CD14-positive monocyte (primary cell): ENCODE results near the gene C1QTNF8. TPM values are rescaled to one million over a fixed set of nuclear protein-coding genes. Genes with fewer than 3 reads are reported as not detected.

Source experiments
- DNase-seq, 3 donors: peaks; one replicate each; pipeline ENCODE4 v3.0.0-alpha.2; 2011 to 2022
- H2AFZ ChIP-seq: 2 replicates; pipeline ENCODE4 v1.6.0; 2012; ENCODE audit warnings: mild to moderate bottlenecking, low read depth, low read length, inconsistent platforms; ENCODE audit not compliant: insufficient read depth, poor library complexity, severe bottlenecking
- H3K27ac ChIP-seq, 2 donors: 1 replicate in 1 of 2; 2 replicates in 1 of 2; pipeline ENCODE4 v1.5.1; 2012 to 2013; ENCODE audit warnings: low read length in 2 of 2, control low read depth in 1 of 2, inconsistent platforms in 1 of 2, low read depth in 1 of 2, mild to moderate bottlenecking in 1 of 2
- H3K27me3 ChIP-seq, 2 donors: one replicate each; pipeline versions ENCODE4 v1.6.0 to v1.6.1; 2011 to 2013; ENCODE audit warnings: low read length in 2 of 2; ENCODE audit not compliant: control insufficient read depth in 2 of 2, insufficient read depth in 2 of 2
- H3K36me3 ChIP-seq, 2 donors: replicated peaks in 1 of 2; 1 replicate in 1 of 2; 2 replicates in 1 of 2; pipeline versions ENCODE4 v1.5.1 to v1.6.1; 2012 to 2013; ENCODE audit warnings: low read length in 2 of 2, control low read depth in 1 of 2, inconsistent platforms in 1 of 2, mild to moderate bottlenecking in 1 of 2; ENCODE audit not compliant: insufficient read depth in 2 of 2, control insufficient read depth in 1 of 2
- H3K4me1 ChIP-seq, 2 donors: 1 replicate in 1 of 2; 2 replicates in 1 of 2; pipeline versions ENCODE4 v1.5.1 to v1.6.1; 2012 to 2013; ENCODE audit warnings: low read length in 2 of 2, control low read depth in 1 of 2, inconsistent platforms in 1 of 2, mild to moderate bottlenecking in 1 of 2, moderate library complexity in 1 of 2; ENCODE audit not compliant: insufficient read depth in 2 of 2, control insufficient read depth in 1 of 2
- H3K4me2 ChIP-seq: replicated peaks from 2 replicates; pipeline ENCODE3; 2012; ENCODE audit warnings: low read length, moderate library complexity, mild to moderate bottlenecking; ENCODE audit not compliant: poor library complexity, severe bottlenecking; ENCODE audit errors: extremely low read depth
- H3K4me3 ChIP-seq, 3 experiments: fragments of 200-600 bp in 1 of 3; sonication (generic) in 1 of 3; replicated peaks in 1 of 3; 1 replicate in 2 of 3; 2 replicates in 1 of 3; pipeline ENCODE4 v1.5.1; 2011 to 2013; ENCODE audit warnings: low read length in 3 of 3, mild to moderate bottlenecking in 3 of 3, control low read depth in 2 of 3, low read depth in 2 of 3, inconsistent platforms in 1 of 3, moderate library complexity in 1 of 3
- H3K79me2 ChIP-seq: 2 replicates; pipeline ENCODE4 v1.6.0; 2012; ENCODE audit warnings: mild to moderate bottlenecking, control low read depth, inconsistent platforms, low read length, moderate library complexity; ENCODE audit not compliant: insufficient read depth
- H3K9ac ChIP-seq: 2 replicates; pipeline ENCODE4 v1.6.0; 2017; ENCODE audit warnings: low read length, mild to moderate bottlenecking; ENCODE audit not compliant: insufficient read depth, poor library complexity, severe bottlenecking
- H3K9me3 ChIP-seq, 2 donors: replicated peaks in 1 of 2; 1 replicate in 1 of 2; 2 replicates in 1 of 2; pipeline versions ENCODE4 v1.5.1 to v1.6.1; 2012 to 2013; ENCODE audit warnings: low read length in 2 of 2, control low read depth in 1 of 2; ENCODE audit not compliant: control insufficient read depth in 1 of 2, insufficient read depth in 1 of 2
- H4K20me1 ChIP-seq: 2 replicates; pipeline ENCODE4 v1.6.0; 2012; ENCODE audit warnings: mild to moderate bottlenecking, low read length, control low read depth, moderate library complexity; ENCODE audit not compliant: insufficient read depth
- H3K27ac Mint-ChIP-seq, 7 donors: one replicate each; pipeline ENCODE4 v1.8.0; 2020; ENCODE audit warnings: mild to moderate bottlenecking in 7 of 7, mixed read lengths in 7 of 7, moderate library complexity in 6 of 7, inconsistent platforms in 2 of 7
- H3K27me3 Mint-ChIP-seq, 3 donors: one replicate each; pipeline ENCODE4 v1.8.0; 2021 to 2022; ENCODE audit warnings: low read depth in 3 of 3, mild to moderate bottlenecking in 3 of 3, mixed read lengths in 3 of 3, moderate library complexity in 3 of 3, inconsistent platforms in 1 of 3
- H3K36me3 Mint-ChIP-seq, 2 donors: one replicate each; pipeline ENCODE4 v1.8.0; 2020; ENCODE audit warnings: mixed read lengths in 2 of 2, inconsistent platforms in 1 of 2, mild to moderate bottlenecking in 1 of 2
- H3K4me1 Mint-ChIP-seq: one replicate; pipeline ENCODE4 v1.8.0; 2020; ENCODE audit warnings: mild to moderate bottlenecking, mixed read lengths
- H3K4me3 Mint-ChIP-seq, 2 donors: one replicate each; pipeline ENCODE4 v1.8.0; 2020; ENCODE audit warnings: mild to moderate bottlenecking in 2 of 2, mixed read lengths in 2 of 2, moderate library complexity in 1 of 2
- H3K9me3 Mint-ChIP-seq, 7 donors: one replicate each; pipeline ENCODE4 v1.8.0; 2020 to 2022; ENCODE audit warnings: mixed read lengths in 7 of 7, mild to moderate bottlenecking in 6 of 7, moderate library complexity in 6 of 7, inconsistent platforms in 2 of 7
- CTCF ChIP-seq: fragments of 200-600 bp; IDR thresholded peaks from one replicate; pipeline ENCODE4 v1.8.0; 2022; ENCODE audit warnings: antibody characterized with exemption, mild to moderate bottlenecking
- WGBS: methylation state at CpG from one replicate; pipeline ENCODE4 v1.1.5; 2013; ENCODE audit warnings: missing lambda C conversion rate; ENCODE audit not compliant: insufficient coverage; 5-methylcytosine and 5-hydroxymethylcytosine counted together
- intact Hi-C, 2 donors: fragments of 100-400 bp; cut with micrococcal nuclease; formaldehyde crosslinking; loops; one replicate each; pipeline versions ENCODE4 v1.15.0 to v1.15.1; 2023
- polyA plus RNA-seq, 3 donors: library from polyadenylated mRNA; depleted of rRNA in 1 of 3; unstranded in 2 of 3; stranded (reverse) in 1 of 3; fragments of 300-500 nt in 2 of 3; fragments of >200 nt in 1 of 3; fragmentation: Illumina TruSeq in 2 of 3; gene quantifications; 1 replicate in 2 of 3; 2 replicates in 1 of 3; pipeline ENCODE4 v1.2.3, GENCODE V29; 2012 to 2021

C1QTNF8 gene
- polyA plus RNA-seq, 3 donors: not detected

- peaks cover 0 to 2% (median 0%) of the 10 kb centered on the region in 7 donors for H3K9me3 Mint-ChIP-seq
- DNase-seq: no peak
Measured at GRCh38 chr16:1049113-1049975, 46.7 kb downstream of the C1QTNF8 start.

More at GRCh38 chr16:1049113-1049975, 46.7 kb downstream of the C1QTNF8 start:
- Histone ChIP-seq H4K20me1 (no peaks in the 10 kb centered on the region), H3K27me3 (no peaks in the 10 kb centered on the region), H3K9ac (no peak overlapping the region), H2AFZ (no peak overlapping the region), H3K36me3 (no peaks in the 10 kb centered on the region), H3K9me3 (no peaks in the 10 kb centered on the region), H3K27ac (no peak overlapping the region), H3K79me2 (no peaks in the 10 kb centered on the region), H3K4me3 (no peak overlapping the region), H3K4me2 (no peak overlapping the region), H3K4me1 (no peaks in the 10 kb centered on the region)
- no peaks in the 10 kb centered on the region for H3K36me3 Mint-ChIP-seq
- intact Hi-C loops: no loop called here
- H3K4me3 Mint-ChIP-seq: no peak overlapping the region
- no peak for TF ChIP-seq CTCF
- peaks cover 3 to 10% (median 3%) of the 10 kb centered on the region in 3 donors for H3K27me3 Mint-ChIP-seq
- no peaks in the 10 kb centered on the region for H3K4me1 Mint-ChIP-seq
- no peak overlapping the region for H3K27ac Mint-ChIP-seq
- 89% methylated on average over 31 of the region's 31 CpGs for WGBS
